Glomerular endothelial cell (primary cell): ENCODE results near the gene BSN. TPM values are rescaled to one million over a fixed set of nuclear protein-coding genes. Genes with fewer than 3 reads are reported as not detected.
"Not testable (repeated sequence)": the region's sequence is repeated elsewhere in the genome, so short reads cannot be mapped to it uniquely, and the experiment has no call there.

Source experiments
- DNase-seq: peaks from one replicate; pipeline ENCODE4 v3.0.0-alpha.2; 2011; ENCODE audit warnings: low read depth, low spot score; ENCODE audit errors: extremely low read depth
- total RNA-seq: library from RNA; depleted of rRNA; stranded (reverse); fragments of >200 nt; gene quantifications from 2 replicates; pipeline ENCODE4 v1.2.3, GENCODE V29; 2015

Gene BSN
- total RNA-seq, 1 donor from 2014 or later = 0.29 TPM

GRCh38 chr3:49689908-49690624, 135.8 kb downstream of the BSN start:
- not testable (repeated sequence) for DNase-seq

DNA sequence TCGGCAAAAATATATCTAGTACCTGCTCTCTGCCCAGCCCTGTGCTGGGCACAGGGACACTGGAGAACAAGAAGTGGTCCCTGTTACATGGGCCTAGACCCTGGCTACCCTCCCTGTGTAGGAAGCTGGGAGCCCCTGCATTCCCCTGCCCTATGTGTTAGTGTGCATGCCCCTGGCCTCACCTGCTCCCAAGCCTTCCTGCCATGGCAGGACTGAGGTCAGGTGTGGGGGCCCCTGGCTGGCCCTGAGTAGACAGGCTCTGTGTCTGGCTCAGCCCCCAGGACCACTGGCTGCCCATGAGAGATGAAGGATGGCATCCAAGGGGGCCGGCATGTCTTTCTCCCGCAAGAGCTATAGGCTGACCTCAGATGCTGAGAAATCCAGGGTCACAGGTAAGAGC, 136.6 kb downstream of the BSN start:
- DNase-seq = not testable (repeated sequence)

DNA sequence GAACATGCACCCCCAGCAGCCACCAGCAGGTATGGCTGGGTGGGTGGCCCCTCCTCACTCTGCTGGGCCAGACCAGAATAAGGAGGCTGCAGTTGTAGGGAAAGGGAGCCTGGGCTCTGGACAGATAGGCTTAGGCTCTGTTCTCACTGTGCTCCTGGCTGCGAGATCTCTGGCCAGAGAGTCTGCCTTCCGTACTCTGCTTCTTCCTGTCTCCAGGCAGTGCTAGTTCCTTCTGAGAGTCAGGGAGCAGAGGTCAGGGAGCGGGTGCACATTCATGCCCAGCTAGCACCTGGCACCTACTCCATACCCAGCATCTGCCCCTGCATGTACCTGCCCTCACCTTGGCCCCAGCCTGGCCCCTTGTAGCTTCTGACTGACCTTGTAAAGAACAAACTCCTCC, 137.2 kb downstream of the BSN start:
- not testable (repeated sequence) for DNase-seq

DNA sequence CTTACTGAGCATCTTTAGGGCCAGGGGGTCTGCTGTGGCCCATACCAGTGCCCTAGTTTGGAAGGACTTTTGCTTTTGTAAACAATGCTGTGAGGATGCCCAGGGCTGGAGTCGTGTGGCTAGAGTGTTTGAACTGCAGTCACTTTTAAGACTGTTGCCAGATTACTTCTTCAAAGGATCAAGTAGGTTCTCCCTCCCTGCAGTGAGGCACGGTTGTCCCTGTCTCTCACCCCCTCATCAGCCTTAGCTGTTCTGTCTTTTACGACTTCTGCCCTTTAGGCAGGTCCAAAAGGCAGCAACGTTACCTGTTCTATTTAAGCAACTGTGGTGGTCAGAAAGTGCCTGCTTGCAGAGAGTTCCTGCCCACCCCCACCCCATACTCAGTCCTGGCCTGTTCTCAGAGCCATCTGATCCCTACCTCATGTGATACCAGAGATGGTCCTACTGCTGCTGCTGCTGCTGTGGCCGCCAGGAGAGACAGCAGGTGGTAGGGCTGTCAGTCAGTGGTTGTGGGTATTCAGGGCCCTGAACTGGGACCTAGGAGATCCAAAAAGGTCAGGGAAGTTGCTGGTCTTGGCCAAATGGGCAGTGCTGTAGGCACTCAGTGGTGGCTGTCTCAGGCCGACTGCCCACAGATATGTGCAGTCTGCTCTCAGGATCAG, 140.3 kb downstream of the BSN start:
- DNase-seq = not testable (repeated sequence)

GRCh38 chr3:49695350-49696015, 141.2 kb downstream of the BSN start:
- not testable (repeated sequence) for DNase-seq

- no peak for DNase-seq
Observed at GRCh38 chr3:49699281-49699979, 145.2 kb downstream of the BSN start.

GRCh38 chr3:49700014-49700413, 145.7 kb downstream of the BSN start:
- no peak for DNase-seq

GRCh38 chr3:49700453-49701128, 146.3 kb downstream of the BSN start:
- no peak for DNase-seq

- no peak for DNase-seq
Observed at GRCh38 chr3:49701388-49702077, 147.3 kb downstream of the BSN start.

GRCh38 chr3:49702672-49703071, 148.4 kb downstream of the BSN start:
- no peak for DNase-seq

DNA sequence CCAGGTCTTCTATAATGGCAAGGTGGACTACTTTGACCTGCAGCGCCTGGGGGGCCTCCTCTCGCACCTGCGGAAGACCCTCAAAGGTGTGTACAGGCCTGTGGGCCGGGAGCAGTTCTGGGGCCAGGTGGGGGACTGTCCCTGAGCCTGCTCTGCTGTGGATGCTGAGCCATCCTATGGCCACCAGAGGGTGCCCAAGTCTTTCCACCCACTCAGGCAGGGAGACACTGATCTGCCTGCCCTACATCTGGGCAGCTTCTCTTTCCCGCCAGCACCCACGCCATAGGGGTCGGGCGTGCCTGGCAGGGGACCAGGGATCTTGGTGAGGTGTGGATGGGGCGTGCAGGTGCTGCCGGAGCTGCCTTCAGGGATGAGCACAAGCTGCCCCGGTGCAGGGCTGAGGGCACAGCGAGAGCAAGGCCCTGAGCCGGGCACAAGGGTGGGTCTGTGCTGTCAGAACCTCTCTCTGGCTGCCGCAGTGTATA, 149.2 kb downstream of the BSN start:
- DNase-seq = no peak

DNA sequence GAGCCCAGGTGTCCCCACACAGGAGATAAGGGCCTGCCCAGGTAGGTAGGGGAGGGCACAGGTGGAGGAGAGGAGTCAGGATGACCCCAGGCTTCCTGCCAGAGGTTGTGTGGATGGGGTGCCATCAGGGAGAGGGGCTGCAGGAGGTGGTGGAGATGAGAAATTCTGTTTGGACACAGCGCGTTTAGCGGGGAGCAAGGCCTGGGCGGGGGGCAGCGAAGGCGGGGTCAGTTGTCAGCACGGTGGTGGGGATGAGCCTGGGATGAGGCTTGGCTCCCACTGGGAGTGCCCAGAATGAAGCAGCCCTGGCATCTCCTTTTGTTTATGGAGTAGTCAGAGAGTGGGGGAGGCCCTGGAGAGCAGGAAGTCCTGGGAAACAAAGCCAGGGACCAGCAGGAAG, 149.7 kb downstream of the BSN start:
- no peak for DNase-seq

DNA sequence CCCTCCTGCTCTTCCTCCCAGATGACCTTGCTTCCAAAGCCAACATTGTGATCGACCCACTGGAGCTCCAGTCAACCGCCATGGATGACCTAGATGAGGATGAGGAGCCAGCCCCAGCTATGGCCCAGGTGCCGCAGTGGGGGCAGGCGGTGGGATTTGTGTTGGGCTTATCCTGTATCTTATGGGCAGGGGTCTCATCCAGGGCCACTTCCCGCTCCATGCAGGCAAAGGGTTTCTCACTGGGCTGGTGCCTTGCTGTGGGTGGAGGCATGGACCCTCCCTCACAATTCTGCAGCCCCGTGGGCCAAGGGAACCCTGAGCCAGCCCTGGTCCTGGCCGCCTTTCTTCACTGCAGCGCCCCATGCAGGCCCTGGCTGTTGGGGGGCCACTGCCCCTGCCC, 150.4 kb downstream of the BSN start:
- DNase-seq = no peak

- no peak for DNase-seq
Observed at GRCh38 chr3:49705390-49705960, 151.2 kb downstream of the BSN start.

DNA sequence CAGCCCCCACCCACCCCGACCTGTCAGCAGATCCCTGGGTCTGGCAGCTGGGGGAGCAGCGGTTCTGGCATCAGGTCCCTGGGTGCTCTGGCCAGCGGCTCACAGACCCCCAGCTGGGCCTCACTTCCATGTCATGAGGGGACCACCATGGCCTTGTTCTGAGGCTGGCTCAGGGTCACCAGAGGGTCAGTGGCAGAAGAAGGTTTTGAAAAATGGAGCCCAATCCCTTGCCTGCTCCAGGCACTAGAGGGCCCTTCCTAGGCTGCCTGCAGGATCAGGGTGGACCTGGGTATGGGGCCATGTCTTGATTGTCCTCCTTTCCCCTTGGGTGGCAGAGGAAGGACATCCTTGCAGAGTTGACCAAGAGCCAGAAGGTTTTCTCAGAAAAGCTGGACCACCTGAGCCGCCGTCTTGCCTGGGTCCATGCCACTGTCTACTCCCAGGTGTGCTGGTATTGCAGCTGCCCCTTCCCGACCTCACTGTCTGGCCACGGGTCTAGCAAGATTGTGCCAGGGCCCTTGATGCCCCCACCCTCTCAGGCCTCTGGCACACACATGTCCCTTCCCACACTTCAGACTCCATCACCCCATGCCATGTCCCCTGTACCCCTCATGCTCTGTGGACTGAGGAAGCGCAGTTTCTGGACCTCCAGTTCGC, 152.3 kb downstream of the BSN start:
- DNase-seq = no peak

- DNase-seq = no peak
Observed at GRCh38 chr3:49707113-49707480, 152.8 kb downstream of the BSN start.

DNA sequence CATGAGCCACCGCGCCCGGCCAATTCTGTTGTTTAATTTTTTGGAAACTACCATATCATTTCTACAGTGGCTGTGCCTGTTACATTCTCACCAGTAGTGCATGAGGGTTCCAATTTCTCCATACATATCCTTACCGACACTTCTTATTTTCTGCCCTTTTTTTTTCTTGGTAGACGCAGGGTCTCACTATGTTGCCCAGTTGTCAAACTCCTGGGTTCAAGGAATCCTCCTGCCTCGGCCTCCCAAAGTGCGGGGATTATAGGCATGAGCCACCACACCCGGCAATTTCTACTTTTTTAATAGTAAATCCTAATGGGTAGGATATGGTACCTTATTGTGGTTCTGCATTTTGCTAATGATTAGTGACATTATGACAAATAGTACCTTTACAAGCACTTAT, 155.6 kb downstream of the BSN start:
- no peak for DNase-seq

GRCh38 chr3:49711489-49711888, 157.2 kb downstream of the BSN start:
- DNase-seq = no peak

- no peak for DNase-seq
Observed at GRCh38 chr3:49712166-49712565, 157.9 kb downstream of the BSN start.
